ENCODE results near the gene KCNIP3. TPM values are rescaled to one million over a fixed set of nuclear protein-coding genes. Genes with fewer than 3 reads are reported as not detected.

KCNIP3 gene
- total RNA-seq (not detected), polyA plus RNA-seq (not detected)

- Histone ChIP-seq H3K4me1 (ENCODE audit: insufficient read depth, low read length) (no peaks in the 10 kb centered on the region), H3K9me3 (ENCODE audit: control insufficient read depth in 1 of 2, low read length in 2 of 2) (peaks cover 0 to 3% of the 10 kb centered on the region in 2 donors), H3K27me3 (ENCODE audit: insufficient read depth, low read length) (no peaks in the 10 kb centered on the region), H3K27ac (ENCODE audit: low read depth, low read length) (no peak within 1 kb of the TSS), H3K36me3 (ENCODE audit: insufficient read depth, low read length) (no peaks in the 10 kb centered on the region), H3K4me3 (ENCODE audit: low read length in 2 of 2) (no peak within 1 kb of the TSS)
- Mint-ChIP-seq H3K4me3 (no peak within 1 kb of the TSS), H3K9me3 (peaks cover 0 to 5% (median 2%) of the 10 kb centered on the region in 8 donors), H3K36me3 (no peaks in the 10 kb centered on the region), H3K4me1 (no peaks in the 10 kb centered on the region), H3K27ac (no peak within 1 kb of the TSS), H3K27me3 (peaks cover 0 to 2% of the 10 kb centered on the region in 2 donors)
- no peak for DNase-seq
- intact Hi-C loops (cut with micrococcal nuclease), result no loop called here
- ChIA-PET CTCF (ENCODE audit: partially characterized antibody) (no interaction called here), POLR2A (ENCODE audit: partially characterized antibody) (no interaction called here)
These were observed at the start of gene KCNIP3 for GRCh38 chr2:95296880-95297487. TSS of gene KCNIP3 (plus strand) at chr2:95297347. CDS start at chr2:95297439, 92 bp downstream.

DNA sequence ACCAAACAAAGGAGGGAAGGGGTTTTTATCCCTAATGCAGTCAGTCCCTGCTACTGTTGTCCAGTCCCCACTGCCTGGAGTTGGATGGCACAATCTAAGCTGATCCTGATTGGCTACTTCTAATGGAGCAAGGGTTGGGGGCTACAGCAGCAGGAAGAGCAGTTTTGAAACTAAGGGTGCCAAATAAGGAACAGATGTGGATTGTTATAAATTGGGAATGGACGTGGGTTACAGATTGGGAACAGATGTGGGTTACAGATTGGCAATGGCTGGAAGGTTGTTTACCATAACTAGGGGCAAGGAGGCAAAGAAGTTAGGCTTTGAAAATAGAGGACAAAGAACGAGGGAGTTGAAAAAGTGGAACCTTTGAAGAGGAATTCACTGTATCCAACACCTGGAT, 38.9 kb upstream of the KCNIP3 start:
- intact Hi-C loops (cut with micrococcal nuclease), result no loop called here

GRCh38 chr2:95260028-95261023, 36.8 kb upstream of the KCNIP3 start:
- H3K36me3 ChIP-seq (ENCODE audit: insufficient read depth, low read length), result no peaks in the 10 kb centered on the region
- no peak overlapping the region for H3K4me3 Mint-ChIP-seq
- no peak overlapping the region for H3K4me3 ChIP-seq (ENCODE audit: low read length in 2 of 2)
- H3K27ac ChIP-seq (ENCODE audit: low read depth, low read length), result no peak overlapping the region
- ChIA-PET CTCF (ENCODE audit: partially characterized antibody) (no interaction called here), POLR2A (ENCODE audit: partially characterized antibody) (no interaction called here)
- peaks cover 0 to 4% of the 10 kb centered on the region in 2 donors for H3K9me3 ChIP-seq (ENCODE audit: control insufficient read depth in 1 of 2, low read length in 2 of 2)
- no peak overlapping the region for H3K27ac Mint-ChIP-seq
- H3K9me3 Mint-ChIP-seq, result peaks cover 5 to 45% (median 30%) of the 10 kb centered on the region in 8 donors
- H3K27me3 Mint-ChIP-seq, result peaks cover 7 to 14% of the 10 kb centered on the region in 2 donors
- intact Hi-C loops (cut with micrococcal nuclease), result no loop called here
- H3K4me1 Mint-ChIP-seq, result no peaks in the 10 kb centered on the region
- no peaks in the 10 kb centered on the region for H3K27me3 ChIP-seq (ENCODE audit: insufficient read depth, low read length)
- peaks cover 0 to 10% of the 10 kb centered on the region in 2 donors for H3K36me3 Mint-ChIP-seq
- no peak for DNase-seq
- no peaks in the 10 kb centered on the region for H3K4me1 ChIP-seq (ENCODE audit: insufficient read depth, low read length)

More for the DNA sequence above, 38.9 kb upstream of the KCNIP3 start:
- peaks cover 7 to 10% of the 10 kb centered on the region in 2 donors for H3K27me3 Mint-ChIP-seq
- Histone ChIP-seq H3K9me3 (ENCODE audit: control insufficient read depth in 1 of 2, low read length in 2 of 2) (peaks cover 0 to 4% of the 10 kb centered on the region in 2 donors), H3K27ac (ENCODE audit: low read depth, low read length) (no peak overlapping the region), H3K27me3 (ENCODE audit: insufficient read depth, low read length) (no peaks in the 10 kb centered on the region), H3K4me1 (ENCODE audit: insufficient read depth, low read length) (no peaks in the 10 kb centered on the region), H3K4me3 (ENCODE audit: low read length in 2 of 2) (no peak overlapping the region), H3K36me3 (ENCODE audit: insufficient read depth, low read length) (no peaks in the 10 kb centered on the region)
- no peak overlapping the region for H3K27ac Mint-ChIP-seq
- CTCF ChIA-PET (ENCODE audit: partially characterized antibody), result no interaction called here
- DNase-seq, result no peak
- peaks cover 5 to 58% (median 40%) of the 10 kb centered on the region in 8 donors for H3K9me3 Mint-ChIP-seq
- H3K4me3 Mint-ChIP-seq, result no peak overlapping the region
- H3K4me1 Mint-ChIP-seq, result no peaks in the 10 kb centered on the region
- POLR2A ChIA-PET (ENCODE audit: partially characterized antibody), result no interaction called here
- H3K36me3 Mint-ChIP-seq, result peaks cover 0 to 10% of the 10 kb centered on the region in 2 donors

DNA sequence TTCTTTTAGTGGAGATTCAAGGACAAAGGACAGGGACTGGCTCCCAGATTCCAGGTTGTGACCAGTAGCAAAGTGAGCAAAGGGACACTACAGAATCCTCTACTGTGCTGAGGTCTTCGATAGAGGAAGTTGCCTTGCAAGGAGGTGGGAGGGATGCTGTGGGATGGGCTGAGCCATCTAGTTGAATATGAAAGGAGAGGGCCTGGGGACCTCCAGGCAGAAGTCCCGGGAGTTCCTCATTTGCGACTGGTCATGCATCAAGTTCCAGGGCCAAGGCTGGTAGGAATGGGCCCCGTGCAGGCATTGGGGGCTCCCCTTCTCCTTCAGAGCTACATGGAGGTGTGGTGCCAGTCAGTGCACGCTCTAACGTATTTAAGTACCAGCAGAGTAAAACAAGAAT, 35.5 kb upstream of the KCNIP3 start:
- CTCF ChIA-PET (ENCODE audit: partially characterized antibody), result no interaction called here
- POLR2A ChIA-PET (ENCODE audit: partially characterized antibody), result no interaction called here
- Histone ChIP-seq H3K27ac (ENCODE audit: low read depth, low read length) (no peak overlapping the region), H3K9me3 (ENCODE audit: control insufficient read depth in 1 of 2, low read length in 2 of 2) (peaks cover 0 to 4% of the 10 kb centered on the region in 2 donors), H3K4me1 (ENCODE audit: insufficient read depth, low read length) (no peaks in the 10 kb centered on the region), H3K27me3 (ENCODE audit: insufficient read depth, low read length) (no peaks in the 10 kb centered on the region), H3K4me3 (ENCODE audit: low read length in 2 of 2) (no peak overlapping the region), H3K36me3 (ENCODE audit: insufficient read depth, low read length) (no peaks in the 10 kb centered on the region)
- no peak overlapping the region for H3K4me3 Mint-ChIP-seq
- peaks cover 0 to 10% of the 10 kb centered on the region in 2 donors for H3K36me3 Mint-ChIP-seq
- no peak overlapping the region for H3K27ac Mint-ChIP-seq
- peaks cover 5 to 37% (median 25%) of the 10 kb centered on the region in 8 donors for H3K9me3 Mint-ChIP-seq
- peaks cover 7 to 14% of the 10 kb centered on the region in 2 donors for H3K27me3 Mint-ChIP-seq
- no peaks in the 10 kb centered on the region for H3K4me1 Mint-ChIP-seq
- DNase-seq, result no peak
- intact Hi-C loops (cut with micrococcal nuclease), result no loop called here

- peaks cover 7 to 14% of the 10 kb centered on the region in 2 donors for H3K27me3 Mint-ChIP-seq
- H3K4me1 Mint-ChIP-seq, result no peaks in the 10 kb centered on the region
- no peak overlapping the region for H3K27ac Mint-ChIP-seq
- peaks cover 0 to 10% of the 10 kb centered on the region in 2 donors for H3K36me3 Mint-ChIP-seq
- no peak overlapping the region for H3K4me3 Mint-ChIP-seq
- peaks cover 5 to 27% (median 17%) of the 10 kb centered on the region in 8 donors for H3K9me3 Mint-ChIP-seq
- Histone ChIP-seq H3K4me3 (ENCODE audit: low read length in 2 of 2) (no peak overlapping the region), H3K36me3 (ENCODE audit: insufficient read depth, low read length) (no peaks in the 10 kb centered on the region), H3K4me1 (ENCODE audit: insufficient read depth, low read length) (no peaks in the 10 kb centered on the region), H3K27me3 (ENCODE audit: insufficient read depth, low read length) (no peaks in the 10 kb centered on the region), H3K9me3 (ENCODE audit: control insufficient read depth in 1 of 2, low read length in 2 of 2) (peaks cover 0 to 4% of the 10 kb centered on the region in 2 donors), H3K27ac (ENCODE audit: low read depth, low read length) (no peak overlapping the region)
- CTCF ChIA-PET (ENCODE audit: partially characterized antibody), result no interaction called here
- POLR2A ChIA-PET (ENCODE audit: partially characterized antibody), result no interaction called here
- intact Hi-C loops (cut with micrococcal nuclease), result no loop called here
- DNase-seq, result no peak
These were observed 34.1 kb upstream of the KCNIP3 start for GRCh38 chr2:95262896-95263542.

DNA sequence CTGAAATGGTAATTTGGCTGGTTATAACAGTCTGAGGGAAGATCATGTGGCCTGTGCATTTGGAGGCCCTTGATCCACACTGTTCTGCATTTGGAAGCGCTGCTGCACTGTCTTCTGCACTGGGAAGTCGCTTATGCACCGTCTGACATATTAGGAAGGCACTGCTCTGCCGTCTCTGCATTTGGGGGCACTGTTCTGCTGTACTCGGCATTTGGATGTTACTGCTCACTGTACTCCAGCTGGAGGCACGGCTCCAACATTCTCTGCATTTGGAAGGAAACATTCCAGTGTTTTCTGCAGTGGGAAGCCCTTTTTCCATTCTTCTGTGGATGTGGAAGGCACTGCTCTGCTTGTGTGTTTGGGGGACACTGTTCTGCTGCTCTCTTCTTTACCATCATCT, 32.5 kb upstream of the KCNIP3 start:
- no peaks in the 10 kb centered on the region for H3K4me1 ChIP-seq (ENCODE audit: insufficient read depth, low read length)
- ChIA-PET CTCF (ENCODE audit: partially characterized antibody) (no interaction called here), POLR2A (ENCODE audit: partially characterized antibody) (no interaction called here)
- no peaks in the 10 kb centered on the region for H3K36me3 ChIP-seq (ENCODE audit: insufficient read depth, low read length)
- Mint-ChIP-seq H3K4me1 (no peaks in the 10 kb centered on the region), H3K4me3 (no peak overlapping the region), H3K36me3 (peaks cover 0 to 5% of the 10 kb centered on the region in 2 donors), H3K27ac (no peak overlapping the region), H3K9me3 (peaks cover 0 to 11% (median 5%) of the 10 kb centered on the region in 8 donors), H3K27me3 (peaks cover 7 to 12% of the 10 kb centered on the region in 2 donors)
- no peaks in the 10 kb centered on the region for H3K27me3 ChIP-seq (ENCODE audit: insufficient read depth, low read length)
- intact Hi-C loops (cut with micrococcal nuclease), result no loop called here
- H3K4me3 ChIP-seq (ENCODE audit: low read length in 2 of 2), result no peak overlapping the region
- no peak for DNase-seq
- no peak overlapping the region for H3K27ac ChIP-seq (ENCODE audit: low read depth, low read length)
- no peaks in the 10 kb centered on the region for H3K9me3 ChIP-seq (ENCODE audit: control insufficient read depth in 1 of 2, low read length in 2 of 2)

- Mint-ChIP-seq H3K27ac (peak overlapping the region in 1 of 7 donors; percentile 7), H3K4me1 (no peaks in the 10 kb centered on the region), H3K27me3 (peaks cover 5 to 10% of the 10 kb centered on the region in 2 donors), H3K4me3 (no peak overlapping the region), H3K9me3 (peaks cover 0 to 8% (median 3%) of the 10 kb centered on the region in 8 donors), H3K36me3 (peaks cover 0 to 3% of the 10 kb centered on the region in 2 donors)
- Histone ChIP-seq H3K9me3 (ENCODE audit: control insufficient read depth in 1 of 2, low read length in 2 of 2) (no peaks in the 10 kb centered on the region), H3K27me3 (ENCODE audit: insufficient read depth, low read length) (no peaks in the 10 kb centered on the region), H3K4me1 (ENCODE audit: insufficient read depth, low read length) (no peaks in the 10 kb centered on the region), H3K4me3 (ENCODE audit: low read length in 2 of 2) (no peak overlapping the region), H3K36me3 (ENCODE audit: insufficient read depth, low read length) (no peaks in the 10 kb centered on the region), H3K27ac (ENCODE audit: low read depth, low read length) (no peak overlapping the region)
- intact Hi-C loops (cut with micrococcal nuclease), result no loop called here
- POLR2A ChIA-PET (ENCODE audit: partially characterized antibody), result no interaction called here
- CTCF ChIA-PET (ENCODE audit: partially characterized antibody), result no interaction called here
- DNase-seq, result no peak
These were observed 32.0 kb upstream of the KCNIP3 start for GRCh38 chr2:95265182-95265581.

Measured in CD4-positive, alpha-beta memory T cell (primary cell).